ENCODE results near the gene ELOVL2. TPM values are rescaled to one million over a fixed set of nuclear protein-coding genes. Genes with fewer than 3 reads are reported as not detected.

The ELOVL2 gene
- total and polyA plus RNA-seq, 2 experiments from 2014 or later, result 13.6 to 20.8 TPM

- Histone ChIP-seq H3K36me3 (replicated peaks; ENCODE audit: insufficient read depth, low read depth) (no peaks in the 10 kb centered on the region), H3K27ac (no peak overlapping the region), H4K20me1 (ENCODE audit: insufficient read depth, poor library complexity, severe bottlenecking) (no peaks in the 10 kb centered on the region), H3K4me1 (ENCODE audit: insufficient read depth) (no peaks in the 10 kb centered on the region), H3K4me3 (no peak overlapping the region), H3K27me3 (no peaks in the 10 kb centered on the region), H2AFZ (no peak overlapping the region), H3K9me2 (replicated peaks; ENCODE audit: insufficient read depth) (no peaks in the 10 kb centered on the region), H3K4me2 (no peak overlapping the region), H3K9me3 (ENCODE audit: low read depth) (no peaks in the 10 kb centered on the region), H3K79me2 (no peaks in the 10 kb centered on the region)
- WGBS (ENCODE audit: low lambda C conversion rate, missing lambda C conversion rate), result 85% methylated on average over 4 of the region's 4 CpGs
- TF ChIP-seq EZH2phosphoT487 (IDR thresholded peaks at IDR 0.05; ENCODE audit: low read depth, severe bottlenecking, unreplicated experiment) (no peak), EZH2 (IDR thresholded peaks at IDR 0.05; ENCODE audit: borderline replicate concordance) (no peak)
- TF ChIP-seq, protein P1, sequence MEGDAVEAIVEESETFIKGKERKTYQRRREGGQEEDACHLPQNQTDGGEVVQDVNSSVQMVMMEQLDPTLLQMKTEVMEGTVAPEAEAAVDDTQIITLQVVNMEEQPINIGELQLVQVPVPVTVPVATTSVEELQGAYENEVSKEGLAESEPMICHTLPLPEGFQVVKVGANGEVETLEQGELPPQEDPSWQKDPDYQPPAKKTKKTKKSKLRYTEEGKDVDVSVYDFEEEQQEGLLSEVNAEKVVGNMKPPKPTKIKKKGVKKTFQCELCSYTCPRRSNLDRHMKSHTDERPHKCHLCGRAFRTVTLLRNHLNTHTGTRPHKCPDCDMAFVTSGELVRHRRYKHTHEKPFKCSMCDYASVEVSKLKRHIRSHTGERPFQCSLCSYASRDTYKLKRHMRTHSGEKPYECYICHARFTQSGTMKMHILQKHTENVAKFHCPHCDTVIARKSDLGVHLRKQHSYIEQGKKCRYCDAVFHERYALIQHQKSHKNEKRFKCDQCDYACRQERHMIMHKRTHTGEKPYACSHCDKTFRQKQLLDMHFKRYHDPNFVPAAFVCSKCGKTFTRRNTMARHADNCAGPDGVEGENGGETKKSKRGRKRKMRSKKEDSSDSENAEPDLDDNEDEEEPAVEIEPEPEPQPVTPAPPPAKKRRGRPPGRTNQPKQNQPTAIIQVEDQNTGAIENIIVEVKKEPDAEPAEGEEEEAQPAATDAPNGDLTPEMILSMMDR (IDR thresholded peaks at IDR 0.05; ENCODE audit: poor library complexity), result no peak
- no peak for DNase-seq (ENCODE audit: low spot score)
Observed at GRCh38 chr6:10995114-10995707, 48.9 kb downstream of the ELOVL2 start.

DNA sequence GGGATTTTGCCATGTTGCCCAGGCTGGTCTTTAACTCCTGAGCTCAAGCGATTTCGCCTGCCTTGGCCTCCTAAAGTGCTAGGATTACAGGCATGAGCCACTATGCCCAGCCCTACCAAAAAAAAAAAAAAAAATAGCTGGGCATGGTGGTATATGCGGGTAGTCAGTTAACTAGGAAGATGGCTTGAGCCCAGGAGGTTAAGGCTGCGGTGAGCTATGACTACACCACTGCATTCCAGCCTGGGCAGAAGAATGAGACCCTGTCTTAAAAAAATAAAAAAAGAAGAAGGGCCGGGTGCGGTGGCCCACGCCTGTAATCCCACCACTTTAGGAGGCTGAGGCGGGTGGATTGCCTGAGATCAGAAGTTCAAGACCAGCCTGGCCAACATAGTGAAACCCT is 50.2 kb downstream of the ELOVL2 start:
- Histone ChIP-seq H2AFZ (no peak overlapping the region), H3K36me3 (replicated peaks; ENCODE audit: insufficient read depth, low read depth) (no peaks in the 10 kb centered on the region), H3K4me1 (ENCODE audit: insufficient read depth) (no peaks in the 10 kb centered on the region), H4K20me1 (ENCODE audit: insufficient read depth, poor library complexity, severe bottlenecking) (no peaks in the 10 kb centered on the region), H3K4me3 (no peak overlapping the region), H3K4me2 (no peak overlapping the region), H3K27me3 (no peaks in the 10 kb centered on the region), H3K79me2 (no peaks in the 10 kb centered on the region), H3K9me3 (ENCODE audit: low read depth) (no peaks in the 10 kb centered on the region), H3K9me2 (replicated peaks; ENCODE audit: insufficient read depth) (no peaks in the 10 kb centered on the region), H3K27ac (no peak overlapping the region)
- 93% methylated on average over 8 of the region's 8 CpGs for WGBS (ENCODE audit: low lambda C conversion rate, missing lambda C conversion rate)
- no peak for DNase-seq (ENCODE audit: low spot score)
- TF ChIP-seq EZH2phosphoT487 (IDR thresholded peaks at IDR 0.05; ENCODE audit: low read depth, severe bottlenecking, unreplicated experiment) (no peak), EZH2 (IDR thresholded peaks at IDR 0.05; ENCODE audit: borderline replicate concordance) (no peak)
- TF ChIP-seq, protein P1 (IDR thresholded peaks at IDR 0.05; ENCODE audit: poor library complexity), result no peak

- Histone ChIP-seq H3K9me2 (replicated peaks; ENCODE audit: insufficient read depth) (no peaks in the 10 kb centered on the region), H3K27me3 (no peaks in the 10 kb centered on the region), H2AFZ (no peak overlapping the region), H3K27ac (no peak overlapping the region), H4K20me1 (ENCODE audit: insufficient read depth, poor library complexity, severe bottlenecking) (no peaks in the 10 kb centered on the region), H3K4me1 (ENCODE audit: insufficient read depth) (no peaks in the 10 kb centered on the region), H3K4me3 (no peak overlapping the region), H3K79me2 (no peaks in the 10 kb centered on the region), H3K36me3 (replicated peaks; ENCODE audit: insufficient read depth, low read depth) (no peaks in the 10 kb centered on the region), H3K9me3 (ENCODE audit: low read depth) (no peaks in the 10 kb centered on the region), H3K4me2 (no peak overlapping the region)
- TF ChIP-seq EZH2 (IDR thresholded peaks at IDR 0.05; ENCODE audit: borderline replicate concordance) (no peak), EZH2phosphoT487 (IDR thresholded peaks at IDR 0.05; ENCODE audit: low read depth, severe bottlenecking, unreplicated experiment) (no peak)
- TF ChIP-seq, protein P1 (IDR thresholded peaks at IDR 0.05; ENCODE audit: poor library complexity), result no peak
- no peak for DNase-seq (ENCODE audit: low spot score)
- 97% methylated on average over 2 of the region's 2 CpGs for WGBS (ENCODE audit: low lambda C conversion rate, missing lambda C conversion rate)
Observed at GRCh38 chr6:10991115-10991514, 53.0 kb downstream of the ELOVL2 start.

Data from hepatocyte (in vitro differentiated cells).